Stomach (tissue), 4 donors: Measurements from ENCODE around the gene NFIC.

Experiments used
- CTCF ChIP-seq, 7 experiments: fragments of 450-650 bp in 4 of 7; fragments of 200-600 bp in 3 of 7; sonication (generic) in 3 of 7; IDR thresholded peaks; one replicate each; pipeline ENCODE4 v1.5.1; 2016 to 2019; ENCODE audit warnings: antibody characterized with exemption in 7 of 7, control low read depth in 2 of 7, mild to moderate bottlenecking in 1 of 7
- EP300 ChIP-seq: sonication (generic); formaldehyde crosslinking; IDR thresholded peaks from one replicate; pipeline ENCODE4 v1.6.1; 2017; ENCODE audit warnings: antibody characterized with exemption

GRCh38 chr19:3480383-3481091, 114.2 kb downstream of the NFIC start, which contains the start of gene SMIM24:
- TF ChIP-seq CTCF (IDR thresholded peaks at IDR 0.05) (no peak), EP300 (no peak)
